NOMO-1 (cell line): ENCODE data around the gene SLX4IP.

Source experiments
- DNase-seq, 2 experiments: peaks; one replicate each; lab custom pipeline; 2025; ENCODE audit not compliant: unreplicated experiment in 2 of 2; lab: John Stamatoyannopoulos, UW

Gene SLX4IP

DNA sequence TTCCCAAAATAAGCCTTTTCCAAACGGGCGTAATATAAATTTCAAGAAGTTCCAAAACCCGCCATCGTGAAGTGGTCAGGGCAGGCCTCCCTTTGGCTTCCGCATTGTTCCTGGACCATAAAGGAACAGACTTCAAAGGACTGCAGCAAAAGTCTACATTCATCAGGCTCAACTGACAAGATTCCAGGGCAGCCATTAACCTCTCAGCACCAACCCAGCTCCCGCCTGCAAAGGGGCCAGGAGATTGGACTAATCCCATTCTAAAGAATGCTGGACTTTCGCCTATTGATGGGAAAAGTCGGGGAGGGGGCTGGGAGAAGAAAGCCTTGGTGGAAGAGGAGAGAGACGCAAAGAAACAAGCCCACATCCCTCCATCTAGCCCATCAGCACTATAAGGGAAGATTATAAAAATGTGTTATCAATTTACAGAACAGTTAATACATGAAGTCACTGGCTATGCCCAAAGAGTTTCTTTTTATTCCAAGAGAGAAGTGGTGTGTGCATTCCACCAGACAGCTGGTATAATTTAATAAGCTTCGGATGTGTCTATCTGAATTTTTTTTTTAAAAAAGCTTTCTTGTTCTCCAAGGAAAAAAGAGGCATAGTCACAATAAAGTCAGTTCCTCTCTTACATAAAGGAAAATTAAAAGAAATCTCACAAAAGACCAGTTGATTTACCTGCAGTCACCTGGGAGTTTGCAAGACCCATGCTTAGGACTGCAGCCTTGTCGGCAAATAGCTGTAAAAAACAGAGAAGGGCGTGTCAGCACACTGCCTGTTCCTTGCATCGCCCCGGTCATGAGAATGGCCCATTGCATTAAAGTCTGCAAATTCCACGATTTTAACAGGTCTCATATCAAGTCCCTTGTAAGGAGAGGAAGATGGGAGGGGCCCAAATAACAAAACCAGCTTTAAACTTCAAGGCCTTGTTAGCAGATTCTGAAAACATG, 220.9 kb downstream of the SLX4IP start:
- no peak for DNase-seq

DNA sequence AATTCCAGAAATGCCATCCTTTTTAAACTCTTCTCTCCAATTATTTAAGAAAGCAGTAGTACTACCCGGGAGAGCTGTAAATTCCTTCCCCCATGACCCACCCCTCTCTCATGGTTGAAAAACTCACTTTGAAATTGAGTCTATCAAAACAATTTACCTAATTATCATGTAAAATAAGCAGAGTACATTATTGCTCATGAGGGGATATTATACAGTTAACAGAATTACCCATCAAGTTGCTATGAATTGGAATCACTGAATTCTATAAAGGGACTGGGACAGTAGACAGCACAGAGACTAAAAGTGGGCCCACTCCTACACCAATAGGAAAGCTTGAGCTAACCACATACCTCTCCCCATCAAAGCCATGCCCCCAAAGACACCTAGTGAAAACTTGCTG, 222.3 kb downstream of the SLX4IP start:
- DNase-seq, result no peak

DNA sequence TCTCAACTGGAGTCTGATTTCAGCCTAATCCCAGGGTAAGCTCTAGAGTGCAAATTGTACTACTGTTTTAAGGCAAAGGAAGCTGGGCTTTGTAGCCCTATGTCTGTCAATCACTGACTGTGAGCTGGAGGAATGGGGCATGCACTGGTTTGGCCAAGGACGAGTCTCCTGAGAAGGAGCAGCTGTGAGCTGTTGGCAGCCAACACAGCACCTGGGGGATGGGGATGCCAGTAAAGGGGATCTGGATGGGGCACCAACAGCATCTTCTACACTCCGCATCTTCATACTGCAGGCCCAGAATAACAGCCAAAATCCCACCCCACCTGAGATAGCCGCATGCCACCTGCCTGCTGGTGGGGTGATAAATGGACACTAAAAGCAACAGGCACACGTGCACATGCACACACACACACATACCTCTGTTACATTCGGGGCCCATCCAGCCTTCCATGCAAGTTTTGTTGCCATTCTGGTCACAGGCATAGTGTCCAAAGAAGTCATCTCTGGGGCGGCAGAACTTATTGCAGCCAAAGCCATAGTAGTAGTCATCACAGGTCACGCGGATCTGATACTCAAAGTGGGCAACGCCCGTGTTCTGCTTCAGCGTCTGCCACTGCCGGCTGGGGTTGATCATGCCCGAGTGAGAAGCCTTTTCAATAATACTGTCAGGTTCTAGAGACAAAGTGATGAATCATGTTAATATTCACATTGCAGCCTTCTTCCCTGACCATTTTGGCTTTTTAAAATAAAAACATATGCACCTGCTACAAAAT, 223.1 kb downstream of the SLX4IP start:
- DNase-seq, result no peak

DNA sequence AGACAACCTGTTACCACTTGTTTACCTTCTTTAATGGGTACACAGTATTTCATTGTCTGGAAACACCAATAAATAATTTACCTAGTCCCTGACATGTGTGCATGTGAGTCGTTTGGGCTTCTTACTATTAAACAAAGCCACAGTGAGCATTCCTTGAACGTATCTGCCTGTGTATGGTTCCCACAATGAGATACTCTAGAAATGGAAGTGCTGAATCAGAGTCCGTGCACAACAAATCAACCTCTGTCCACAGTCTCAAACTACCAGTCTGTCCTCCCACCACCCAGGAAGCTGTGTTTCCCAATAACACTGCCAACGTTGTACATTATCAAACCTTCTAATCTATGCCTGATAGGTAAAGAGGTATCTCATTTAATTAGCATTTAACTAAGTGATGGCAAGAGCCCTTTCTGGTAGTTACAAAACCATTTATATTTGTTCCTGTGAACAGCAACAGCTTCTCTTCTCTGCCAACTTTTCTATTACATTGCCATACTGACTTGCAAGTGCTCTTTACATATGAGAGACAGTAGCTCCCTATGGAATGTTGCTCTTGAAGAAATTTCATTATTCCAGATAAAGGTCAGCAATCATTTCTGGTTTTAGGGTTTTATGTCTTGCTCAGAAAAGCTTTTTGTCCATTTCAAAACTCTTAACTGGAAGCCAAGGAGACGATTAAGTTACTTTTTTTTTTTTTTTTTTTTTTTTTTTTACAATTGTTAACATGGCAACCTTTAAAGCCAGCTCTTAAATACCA, 223.9 kb downstream of the SLX4IP start:
- no peak for DNase-seq

DNA sequence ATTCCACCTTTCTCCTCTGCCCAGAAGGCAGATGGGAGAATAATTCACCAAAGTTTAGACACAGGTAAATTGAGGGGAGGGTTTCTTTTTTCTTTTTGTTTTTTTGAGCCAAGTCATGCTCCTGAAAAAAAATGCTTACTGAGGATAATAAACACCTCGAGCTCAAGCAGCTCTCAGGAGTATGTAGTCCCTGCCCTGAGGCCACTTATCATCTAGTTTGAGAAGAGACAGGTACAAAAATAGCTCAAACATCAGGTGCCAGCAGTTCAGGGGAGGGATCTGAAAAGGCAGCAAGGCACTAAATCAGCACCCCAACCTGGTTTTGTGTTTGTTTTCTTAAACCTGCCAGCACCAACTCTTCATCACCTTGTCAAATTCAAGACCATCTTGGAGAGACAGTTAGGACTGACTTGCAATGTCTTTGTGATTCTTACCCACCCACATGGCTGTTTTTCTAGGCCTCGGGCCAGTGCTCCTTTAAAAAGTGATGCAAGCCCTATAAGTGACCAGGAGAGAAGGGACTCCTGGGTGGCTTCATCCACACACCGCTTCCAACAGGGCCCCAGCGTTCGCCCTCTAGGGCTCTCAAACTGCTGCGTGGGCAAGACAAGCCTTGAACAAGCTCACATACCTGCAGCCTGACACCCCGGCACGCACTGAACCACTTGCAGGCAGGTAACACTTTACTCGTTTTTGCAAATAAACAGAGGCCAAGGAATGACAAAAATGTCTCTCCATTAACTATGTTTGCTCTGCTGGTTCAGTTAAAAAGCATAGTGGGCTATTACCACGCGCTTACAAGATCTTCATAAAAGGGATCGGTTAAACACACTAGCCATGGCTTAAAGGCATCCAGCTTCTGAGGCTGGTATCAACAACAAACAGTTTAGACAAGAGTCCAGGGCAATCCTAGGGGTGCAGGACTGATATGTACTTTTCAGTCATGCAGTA, 224.8 kb downstream of the SLX4IP start:
- DNase-seq, result no peak

DNA sequence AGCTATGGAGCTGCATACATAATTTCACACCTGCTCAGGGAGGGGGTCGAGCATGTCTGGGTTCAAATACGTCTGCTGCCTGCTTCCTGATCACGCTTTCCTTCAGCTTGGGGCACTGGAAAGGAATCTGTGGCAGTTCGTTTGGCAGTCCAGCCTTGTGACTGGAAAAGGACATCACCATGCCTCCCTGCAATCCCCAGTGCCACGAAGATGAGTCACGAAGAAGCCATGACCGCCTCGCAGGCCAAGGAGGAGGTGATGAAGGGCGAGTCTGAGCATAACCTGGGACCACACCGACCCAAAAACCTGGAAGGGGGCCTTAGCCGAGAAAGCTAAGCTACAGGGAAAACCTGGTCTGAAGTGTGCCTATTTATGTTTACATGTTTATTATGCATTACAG, 225.6 kb downstream of the SLX4IP start:
- no peak for DNase-seq

DNA sequence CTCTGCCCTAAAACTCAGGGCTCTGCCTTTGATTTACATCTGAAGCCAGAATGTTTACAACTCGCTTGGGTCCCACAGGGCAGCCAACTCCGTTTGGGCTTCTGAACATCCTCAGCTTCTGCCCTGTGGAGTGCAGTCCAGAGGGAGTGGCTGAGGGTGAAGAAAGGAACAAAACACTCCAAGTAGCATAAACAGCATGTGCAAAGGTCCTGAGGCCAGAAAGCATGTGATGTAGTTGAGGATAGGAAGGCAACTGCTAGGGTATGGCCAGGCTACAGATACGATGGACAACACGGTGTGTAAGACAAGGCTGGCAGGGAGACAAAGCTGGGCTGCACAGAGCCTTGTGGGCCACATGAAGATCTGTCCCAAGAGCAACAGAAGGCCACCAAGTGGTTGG, 226.2 kb downstream of the SLX4IP start:
- no peak for DNase-seq

DNA sequence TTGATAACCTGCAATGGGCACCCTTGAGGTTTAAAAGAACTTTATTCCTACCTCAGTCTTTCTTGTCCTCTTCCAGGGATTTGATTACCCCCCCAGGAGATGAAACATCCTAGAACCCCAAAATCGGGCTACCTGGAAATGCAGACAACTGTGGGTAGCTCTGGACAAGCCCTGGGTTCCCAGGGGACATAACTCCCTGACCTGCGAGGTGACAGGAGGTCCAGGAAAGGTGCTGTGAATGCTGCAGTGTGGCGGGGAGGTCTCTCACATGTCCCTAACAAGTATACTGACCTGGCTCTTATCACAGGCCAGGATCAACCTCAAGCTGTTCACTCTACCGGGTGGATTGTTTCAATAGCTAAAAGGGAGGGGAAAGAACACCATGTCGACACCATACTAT, 227.0 kb downstream of the SLX4IP start:
- DNase-seq, result no peak

DNA sequence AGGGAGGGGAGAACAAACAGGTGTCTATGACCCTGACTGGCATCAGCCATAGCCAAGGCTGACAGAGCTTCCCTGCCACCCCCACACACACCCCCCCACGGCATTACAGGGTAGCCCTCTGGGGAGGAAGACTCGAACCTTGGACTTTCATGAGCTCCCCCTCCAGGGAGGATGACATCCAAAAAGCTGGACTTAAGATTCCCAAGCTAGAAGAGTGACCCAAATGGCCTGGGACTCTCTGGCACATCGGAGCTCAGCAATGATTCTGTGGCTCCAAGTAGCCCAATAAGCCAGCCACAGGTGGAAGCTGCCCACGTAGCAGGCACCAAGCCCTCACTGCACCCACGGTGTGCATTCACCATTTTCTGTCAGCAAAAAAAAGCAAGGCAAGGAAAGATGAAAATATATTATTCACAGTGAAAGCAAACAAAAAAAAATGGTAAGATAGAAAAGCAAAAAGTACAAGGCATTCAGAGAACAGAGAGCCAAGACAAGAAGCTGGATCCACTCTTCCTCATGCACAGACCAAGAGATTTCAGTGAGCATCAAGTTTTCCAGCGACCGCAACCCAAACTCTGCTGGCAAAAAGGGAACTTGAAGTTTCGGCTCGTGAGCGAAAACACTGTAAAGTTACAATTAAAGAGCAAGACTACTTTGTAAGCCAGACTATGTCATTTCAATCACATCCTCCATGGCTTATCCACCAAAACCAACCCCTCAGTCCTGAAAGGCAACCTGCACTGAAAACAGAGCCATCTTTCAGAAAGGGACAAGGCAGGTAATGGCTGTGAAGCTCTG, 227.8 kb downstream of the SLX4IP start:
- DNase-seq, result peak; percentile 77 to 87

DNA sequence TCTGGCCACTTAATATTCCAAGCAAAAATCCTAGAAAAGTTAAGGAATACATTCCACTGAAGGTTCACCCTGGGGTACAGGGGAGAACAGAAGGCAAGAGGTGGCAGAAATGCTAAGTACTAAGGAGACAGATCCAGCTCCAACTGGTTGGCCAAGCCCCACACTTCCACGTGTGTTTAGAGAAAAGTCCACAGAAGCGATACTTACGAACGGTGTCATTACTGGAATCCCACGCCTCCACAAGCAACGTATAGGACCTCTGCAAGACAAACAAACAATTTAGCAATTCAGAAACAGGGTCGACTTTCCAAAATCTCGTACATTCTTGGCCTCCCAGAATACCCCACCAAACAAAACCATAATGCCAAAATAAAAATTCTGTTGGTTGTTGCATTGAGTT, 228.7 kb downstream of the SLX4IP start:
- DNase-seq, result no peak

DNA sequence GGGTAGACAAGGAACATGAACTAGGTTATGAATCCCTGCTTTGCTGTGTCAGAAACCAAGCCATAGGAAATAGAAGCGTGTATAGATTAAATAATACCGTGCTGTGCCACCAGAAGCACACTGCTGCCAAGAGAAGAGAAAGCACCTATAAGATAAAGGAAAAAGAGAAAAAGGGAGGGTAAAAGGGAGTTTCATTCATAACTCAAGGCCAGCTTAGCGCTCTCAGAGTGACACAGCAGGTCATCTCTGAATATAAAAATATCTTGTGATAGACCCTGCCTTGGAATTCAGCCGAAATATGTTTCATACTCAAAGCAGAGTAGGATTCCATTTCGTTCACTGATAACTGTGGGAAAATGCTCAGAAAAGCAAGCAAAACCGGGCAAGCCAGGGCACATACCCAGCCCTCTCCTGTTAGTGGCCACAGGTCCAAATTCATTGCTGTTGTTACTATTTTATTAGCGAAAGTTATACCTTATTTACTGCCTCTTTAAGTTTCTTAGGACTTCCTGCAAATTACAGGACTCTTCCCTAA, 230.0 kb downstream of the SLX4IP start:
- DNase-seq, result no peak

DNA sequence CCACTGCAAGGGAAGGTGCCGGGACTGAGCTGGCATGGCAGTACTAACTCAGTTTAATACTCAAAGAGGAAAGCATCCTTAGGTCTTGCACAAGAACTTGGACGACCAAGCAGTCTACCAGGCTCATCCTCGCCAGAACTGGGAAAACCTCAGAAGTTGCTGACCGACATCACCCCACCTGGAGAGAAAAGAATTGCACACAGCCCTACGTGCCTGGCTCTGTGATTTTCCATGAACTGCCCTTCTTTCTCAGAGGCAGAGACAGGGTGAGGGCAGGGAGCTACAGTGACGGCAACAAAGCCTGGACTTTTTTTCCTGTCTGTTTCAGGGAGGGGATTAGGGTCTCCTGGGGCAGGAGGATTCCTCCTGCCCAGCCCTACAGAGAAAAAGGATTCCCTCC, 230.7 kb downstream of the SLX4IP start:
- DNase-seq, result no peak

DNA sequence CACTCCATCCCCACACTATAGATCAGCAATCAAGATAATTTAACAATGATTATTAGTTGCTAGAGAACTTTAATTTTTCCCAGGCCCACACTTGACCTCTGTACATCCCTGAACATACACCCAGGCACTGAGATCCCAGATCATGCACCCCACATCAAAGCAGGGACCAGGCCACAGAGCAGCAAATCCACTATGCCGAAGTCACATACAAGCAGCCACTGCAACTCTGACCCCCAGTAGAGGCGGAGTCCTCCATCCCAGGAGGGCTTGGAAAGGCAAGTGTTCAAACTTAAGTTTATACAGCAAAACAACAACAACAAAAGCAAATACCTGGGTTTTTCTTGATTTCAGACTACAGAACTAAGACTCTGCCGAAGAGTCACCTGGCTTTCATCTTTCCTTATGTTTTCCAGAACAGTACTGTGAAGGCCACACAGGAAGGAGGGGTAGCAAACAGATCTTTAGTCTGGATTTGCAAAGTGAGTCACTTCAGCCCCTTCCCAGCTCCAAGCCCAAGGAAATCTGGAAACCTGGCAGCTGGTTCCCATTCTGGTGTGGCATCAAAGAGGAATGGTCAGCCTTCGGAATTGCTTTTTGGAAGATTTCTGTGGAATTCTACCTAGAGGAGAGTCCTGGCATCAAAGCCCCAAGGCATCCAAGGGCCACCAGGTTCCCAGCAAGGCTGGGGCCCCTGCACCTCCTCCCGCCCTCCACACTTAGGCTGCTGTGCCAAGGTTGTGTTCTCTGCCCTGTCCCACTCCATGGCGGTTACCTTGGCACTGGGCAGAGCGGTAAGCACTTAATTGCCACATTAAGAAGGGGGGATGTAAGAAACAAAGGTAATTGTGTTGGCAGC, 231.3 kb downstream of the SLX4IP start:
- no peak for DNase-seq

DNA sequence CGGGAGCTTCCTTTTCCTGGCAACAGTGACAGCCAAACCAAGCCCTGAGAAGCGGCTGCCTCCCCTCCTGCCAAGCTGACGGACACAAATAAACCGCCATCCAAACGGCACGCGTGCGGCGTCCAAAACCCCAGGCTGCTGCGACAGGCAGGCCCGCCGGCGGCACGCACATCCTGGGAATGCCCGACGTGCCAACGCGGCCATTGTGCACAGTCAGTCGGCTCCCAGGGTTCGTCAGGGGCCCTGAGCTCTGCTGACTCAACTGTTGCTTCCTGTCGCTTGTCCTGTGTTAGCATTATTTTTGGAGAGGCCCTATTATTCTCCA, 231.9 kb downstream of the SLX4IP start:
- no peak for DNase-seq

DNA sequence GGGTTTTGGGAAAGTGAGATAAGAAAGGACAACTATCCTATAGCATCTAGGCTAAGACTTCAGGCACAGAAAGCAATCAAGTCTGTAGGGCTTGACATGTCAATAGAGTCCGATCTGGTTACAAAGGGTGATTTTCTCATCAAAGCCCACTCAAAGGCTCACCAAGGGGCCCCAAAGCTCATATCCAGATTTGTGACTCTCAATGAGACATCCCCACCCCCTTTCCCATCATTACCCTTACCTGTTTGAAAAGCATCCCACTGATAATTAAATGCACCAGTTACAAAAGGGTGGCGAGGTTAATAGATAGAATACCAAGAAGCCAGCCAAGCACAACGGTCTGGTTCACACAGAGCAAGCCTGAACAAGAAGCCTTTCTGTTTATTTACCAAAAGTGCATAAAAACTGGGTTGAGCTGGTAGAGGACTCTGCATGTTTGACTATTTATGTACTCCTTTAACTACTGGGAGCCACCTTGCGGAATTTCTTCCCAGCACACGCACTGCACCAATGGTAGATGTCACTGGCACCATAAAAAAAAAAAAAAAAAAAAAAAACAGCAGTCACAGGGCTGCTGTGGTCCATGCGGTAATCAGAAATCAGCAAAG, 232.6 kb downstream of the SLX4IP start:
- DNase-seq, result no peak

DNA sequence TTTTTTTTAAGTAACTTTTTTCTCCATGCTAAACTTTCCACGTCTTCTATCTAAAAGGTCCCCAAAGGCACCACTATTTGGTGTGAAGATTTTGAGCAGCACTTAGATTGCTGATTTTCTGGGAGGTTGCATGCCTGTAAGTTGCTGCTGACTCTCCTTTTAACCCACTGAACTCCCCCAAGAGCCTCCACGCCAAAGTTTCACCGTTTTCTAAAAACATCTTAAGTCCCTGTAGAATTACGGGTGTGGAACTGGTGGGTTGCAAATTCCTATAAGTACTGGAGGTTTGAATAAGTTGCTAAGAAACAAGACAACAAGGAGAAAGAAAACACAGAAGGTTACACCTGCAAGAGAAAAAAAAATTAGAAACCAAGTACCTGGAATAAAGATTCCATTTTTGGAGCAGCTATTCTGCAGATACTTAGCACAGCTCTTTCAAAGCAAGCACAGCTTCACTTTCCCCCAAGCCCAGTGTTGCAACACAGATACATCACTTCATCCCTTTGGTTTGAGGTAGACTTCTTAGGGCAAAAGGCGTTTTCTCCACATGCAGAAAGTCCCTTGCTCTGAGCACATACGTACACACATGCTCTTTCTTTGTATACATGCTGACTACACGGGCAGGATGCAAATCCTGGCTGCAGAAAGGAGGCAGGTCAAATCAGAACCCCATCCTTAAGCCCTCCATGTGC, 233.7 kb downstream of the SLX4IP start:
- no peak for DNase-seq

DNA sequence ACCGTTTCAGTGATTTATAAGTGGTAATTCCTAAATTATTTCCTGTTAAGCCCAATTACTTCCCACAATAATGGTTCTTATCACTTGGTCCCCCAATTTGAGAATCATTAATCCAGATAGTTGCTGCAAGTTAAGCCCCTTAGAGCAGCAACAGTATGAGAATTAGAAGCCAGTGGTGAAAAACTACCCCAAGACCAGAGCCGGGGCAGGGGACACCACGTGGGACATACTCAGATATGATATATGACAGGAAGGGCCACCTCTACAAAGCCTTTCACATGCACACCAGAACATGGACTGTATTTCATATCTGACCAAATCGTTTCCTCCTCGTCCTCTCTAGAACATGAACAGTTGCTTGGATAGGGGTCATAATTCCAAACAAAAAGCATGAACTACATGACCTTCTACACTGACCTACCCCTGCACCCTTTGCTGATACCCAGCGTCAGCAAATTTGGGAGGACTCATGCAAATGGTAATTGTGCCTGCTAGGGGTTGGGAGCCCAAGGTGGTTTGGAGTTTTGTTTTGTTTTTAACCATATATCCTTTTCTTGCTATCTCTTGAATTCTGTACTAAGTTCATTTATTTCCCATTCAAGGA, 234.8 kb downstream of the SLX4IP start:
- DNase-seq, result no peak
